Natural killer cell (primary cell): Measurements from ENCODE around the gene RPL15. TPM values are rescaled to one million over a fixed set of nuclear protein-coding genes. Genes with fewer than 3 reads are reported as not detected.

Experiments used
- ATAC-seq, 3 donors: fragments of 150-1000 bp in 2 of 3; fragments of 200-7000 bp in 1 of 3; cut with Tn5 transposase; 1 replicate in 1 of 3; 2 replicates in 2 of 3; pipeline ENCODE4 v1.10.0; 2021; ENCODE audit warnings: mild to moderate bottlenecking in 2 of 3, moderate library complexity in 2 of 3
- DNase-seq, 2 donors: peaks; one replicate each; pipeline versions ENCODE4 v3.0.0 to v3.0.0-alpha.2; 2013 to 2021; ENCODE audit warnings: mixed read lengths in 1 of 2
- H3K27ac ChIP-seq: one replicate; pipeline ENCODE4 v1.5.1; 2013; ENCODE audit warnings: mild to moderate bottlenecking, low read length
- H3K27me3 ChIP-seq: one replicate; pipeline ENCODE4 v1.6.1; 2013; ENCODE audit warnings: low read length; ENCODE audit not compliant: control insufficient read depth, insufficient read depth
- H3K36me3 ChIP-seq: one replicate; pipeline ENCODE4 v1.6.1; 2013; ENCODE audit warnings: low read length; ENCODE audit not compliant: control insufficient read depth, insufficient read depth
- H3K4me1 ChIP-seq: one replicate; pipeline ENCODE4 v1.6.1; 2013; ENCODE audit warnings: low read length; ENCODE audit not compliant: control insufficient read depth, insufficient read depth
- H3K4me3 ChIP-seq: one replicate; pipeline ENCODE4 v1.5.1; 2013; ENCODE audit warnings: low read length
- H3K9me3 ChIP-seq: one replicate; pipeline ENCODE4 v1.6.1; 2013; ENCODE audit warnings: low read length; ENCODE audit not compliant: control insufficient read depth, insufficient read depth
- H3K27ac Mint-ChIP-seq, 2 donors: one replicate each; pipeline ENCODE4 v1.8.0; 2022; ENCODE audit warnings: mild to moderate bottlenecking in 2 of 2, mixed read lengths in 2 of 2, moderate library complexity in 1 of 2
- H3K27me3 Mint-ChIP-seq, 2 donors: one replicate each; pipeline ENCODE4 v1.8.0; 2022; ENCODE audit warnings: low read depth in 2 of 2, mixed read lengths in 2 of 2
- H3K36me3 Mint-ChIP-seq: one replicate; pipeline ENCODE4 v1.8.0; 2022; ENCODE audit warnings: mixed read lengths
- H3K4me1 Mint-ChIP-seq, 2 donors: one replicate each; pipeline ENCODE4 v1.8.0; 2022; ENCODE audit warnings: mixed read lengths in 2 of 2
- H3K4me3 Mint-ChIP-seq: one replicate; pipeline ENCODE4 v1.8.0; 2022; ENCODE audit warnings: mild to moderate bottlenecking, moderate library complexity, mixed read lengths
- H3K9me3 Mint-ChIP-seq, 2 donors: one replicate each; pipeline ENCODE4 v1.8.0; 2022; ENCODE audit warnings: mixed read lengths in 2 of 2
- CTCF ChIP-seq: fragments of 200-600 bp; IDR thresholded peaks from one replicate; pipeline ENCODE4 v1.8.0; 2022; ENCODE audit warnings: antibody characterized with exemption
- WGBS: methylation state at CpG from one replicate; pipeline ENCODE4 v1.1.7; 2013; ENCODE audit warnings: missing lambda C conversion rate; ENCODE audit not compliant: insufficient coverage; 5-methylcytosine and 5-hydroxymethylcytosine counted together
- intact Hi-C: fragments of 100-400 bp; cut with micrococcal nuclease; formaldehyde crosslinking; loops from one replicate; pipeline ENCODE4 v1.14.2; 2022
- total RNA-seq, 4 donors: library from RNA; stranded (reverse); fragments of 120-200 nt in 1 of 4; gene quantifications; one replicate each; pipeline versions ENCODE4 v1.2.3 to v1.2.4, GENCODE V29; 2013 to 2022

The RPL15 gene
- total RNA-seq, 3 donors from 2014 or later (not counting 1 experiment from before 2014, with no cell fraction given) = 1,116 to 1,338 (median 1,291) TPM

GRCh38 chr3:23932571-23932970, 15.6 kb downstream of the RPL15 start:
- TF ChIP-seq CTCF = no peak
- no peaks in the 10 kb centered on the region for H3K9me3 Mint-ChIP-seq
- Histone ChIP-seq H3K27ac (no peak overlapping the region), H3K36me3 (no peaks in the 10 kb centered on the region), H3K9me3 (no peaks in the 10 kb centered on the region), H3K4me3 (no peak overlapping the region), H3K4me1 (no peaks in the 10 kb centered on the region), H3K27me3 (no peaks in the 10 kb centered on the region)
- H3K4me1 Mint-ChIP-seq = peaks cover 0 to 5% of the 10 kb centered on the region in 2 donors
- WGBS = 51% methylated on average over 2 of the region's 4 CpGs
- H3K36me3 Mint-ChIP-seq = no peaks in the 10 kb centered on the region
- H3K27ac Mint-ChIP-seq = no peak overlapping the region
- peaks cover 3 to 11% of the 10 kb centered on the region in 2 donors for H3K27me3 Mint-ChIP-seq
- DNase-seq (no peak), ATAC-seq (no peak)
- intact Hi-C loops = no loop called here
- H3K4me3 Mint-ChIP-seq = no peak overlapping the region

- no peak overlapping the region for H3K27ac ChIP-seq
- Mint-ChIP-seq H3K4me3 (no peak overlapping the region), H3K36me3 (no peaks in the 10 kb centered on the region), H3K27me3 (peaks cover 5 to 11% of the 10 kb centered on the region in 2 donors), H3K27ac (no peak overlapping the region), H3K4me1 (peaks cover 0 to 5% of the 10 kb centered on the region in 2 donors), H3K9me3 (no peaks in the 10 kb centered on the region)
- H3K4me3 ChIP-seq = no peak overlapping the region
- no peaks in the 10 kb centered on the region for H3K9me3 ChIP-seq
- H3K27me3 ChIP-seq = no peaks in the 10 kb centered on the region
- DNase-seq = no peak
- no peaks in the 10 kb centered on the region for H3K36me3 ChIP-seq
- no peak for ATAC-seq
- H3K4me1 ChIP-seq = no peaks in the 10 kb centered on the region
- TF ChIP-seq CTCF = no peak
- 64% methylated on average over 4 of the region's 4 CpGs for WGBS
- intact Hi-C loops = no loop called here
These were observed 17.3 kb downstream of the RPL15 start for GRCh38 chr3:23934253-23934652.

GRCh38 chr3:23937296-23937695, 20.4 kb downstream of the RPL15 start:
- H3K27me3 Mint-ChIP-seq = peaks cover 5 to 11% of the 10 kb centered on the region in 2 donors
- WGBS = no CpG with 5 or more reads among the region's 1 CpG
- Histone ChIP-seq H3K4me3 (no peak overlapping the region), H3K4me1 (no peaks in the 10 kb centered on the region), H3K36me3 (no peaks in the 10 kb centered on the region), H3K9me3 (no peaks in the 10 kb centered on the region), H3K27me3 (no peaks in the 10 kb centered on the region), H3K27ac (no peak overlapping the region)
- DNase-seq (no peak), ATAC-seq (no peak)
- no peak overlapping the region for H3K4me3 Mint-ChIP-seq
- intact Hi-C loops = no loop called here
- no peaks in the 10 kb centered on the region for H3K36me3 Mint-ChIP-seq
- no peak for TF ChIP-seq CTCF
- no peaks in the 10 kb centered on the region for H3K4me1 Mint-ChIP-seq
- no peaks in the 10 kb centered on the region for H3K9me3 Mint-ChIP-seq
- H3K27ac Mint-ChIP-seq = no peak overlapping the region

GRCh38 chr3:23938688-23939087, 21.8 kb downstream of the RPL15 start:
- DNase-seq = no peak
- no peak for TF ChIP-seq CTCF
- no peak overlapping the region for H3K27ac ChIP-seq
- no peaks in the 10 kb centered on the region for H3K9me3 ChIP-seq
- Mint-ChIP-seq H3K36me3 (no peaks in the 10 kb centered on the region), H3K9me3 (no peaks in the 10 kb centered on the region), H3K4me3 (no peak overlapping the region), H3K4me1 (peaks cover 0 to under 1% of the 10 kb centered on the region in 2 donors), H3K27ac (no peak overlapping the region), H3K27me3 (peaks cover 5 to 11% of the 10 kb centered on the region in 2 donors)
- no peaks in the 10 kb centered on the region for H3K4me1 ChIP-seq
- no peaks in the 10 kb centered on the region for H3K36me3 ChIP-seq
- intact Hi-C loops = no loop called here
- H3K4me3 ChIP-seq = no peak overlapping the region
- no peak for ATAC-seq
- no peaks in the 10 kb centered on the region for H3K27me3 ChIP-seq
